T-cell (primary cell): Measurements from ENCODE around the gene SNN. TPM values are rescaled to one million over a fixed set of nuclear protein-coding genes. Genes with fewer than 3 reads are reported as not detected.

Experiments
- ATAC-seq, 4 experiments: fragments of 200-7000 bp in 3 of 4; fragments of 150-1000 bp in 1 of 4; cut with Tn5 transposase; replicated peaks in 1 of 4; 1 replicate in 3 of 4; 2 replicates in 1 of 4; pipeline ENCODE4 v1.10.0; 2021; ENCODE audit warnings: moderate library complexity in 3 of 4, mild to moderate bottlenecking in 2 of 4, moderate number of reproducible peaks in 1 of 4
- CTCF ChIA-PET, 2 donors: fragments of 300-600 bp; sonication (Branson Sonifier 250); formaldehyde crosslinking; loops; one replicate each; lab custom pipeline; 2022; ENCODE audit warnings: antibody characterized with exemption in 2 of 2; lab: Charles Lee
- POLR2A ChIA-PET, 2 donors: fragments of 300-600 bp; sonication (Branson Sonifier 250); formaldehyde crosslinking; loops; one replicate each; lab custom pipeline; 2022; ENCODE audit warnings: antibody characterized with exemption in 2 of 2; lab: Charles Lee
- DNase-seq, 35 experiments: peaks; one replicate each; pipeline versions ENCODE4 v3.0.0 to v3.0.0-alpha.2; 2013 to 2023
- H3K27ac ChIP-seq: one replicate; pipeline ENCODE4 v1.5.1; 2013; ENCODE audit warnings: low read length
- H3K27me3 ChIP-seq, 2 experiments: replicated peaks in 1 of 2; 1 replicate in 1 of 2; 2 replicates in 1 of 2; pipeline versions ENCODE4 v1.6.1 to v1.7.0; 2013; ENCODE audit warnings: low read length in 1 of 2, mixed read lengths in 1 of 2; ENCODE audit not compliant: control insufficient read depth in 2 of 2, insufficient read depth in 2 of 2; ENCODE audit errors: extremely low read depth in 1 of 2
- H3K36me3 ChIP-seq, 2 donors: 1 replicate in 1 of 2; 2 replicates in 1 of 2; pipeline versions ENCODE4 v1.6.1 to v1.7.0; 2013; ENCODE audit warnings: low read length in 1 of 2; ENCODE audit not compliant: control insufficient read depth in 2 of 2, insufficient read depth in 1 of 2; ENCODE audit errors: extremely low read depth in 1 of 2
- H3K4me1 ChIP-seq, 2 experiments: 1 replicate in 1 of 2; 2 replicates in 1 of 2; pipeline versions ENCODE4 v1.6.1 to v1.7.0; 2013; ENCODE audit warnings: low read length in 2 of 2, mixed read lengths in 1 of 2; ENCODE audit not compliant: insufficient read depth in 2 of 2, control insufficient read depth in 1 of 2; ENCODE audit errors: extremely low read depth in 1 of 2
- H3K4me3 ChIP-seq, 2 donors: 1 replicate in 1 of 2; 2 replicates in 1 of 2; pipeline versions ENCODE4 v1.5.1 to v1.7.0; 2013; ENCODE audit warnings: mild to moderate bottlenecking in 2 of 2, low read length in 1 of 2, moderate library complexity in 1 of 2; ENCODE audit not compliant: control insufficient read depth in 1 of 2; ENCODE audit errors: extremely low read depth in 1 of 2
- H3K9me3 ChIP-seq: 2 replicates; pipeline ENCODE4 v1.7.0; 2013
- H3K27ac Mint-ChIP-seq, 2 donors: one replicate each; pipeline ENCODE4 v1.8.0; 2020 to 2021; ENCODE audit warnings: mild to moderate bottlenecking in 2 of 2, mixed read lengths in 2 of 2
- H3K27me3 Mint-ChIP-seq, 2 donors: one replicate each; pipeline ENCODE4 v1.8.0; 2021 to 2022; ENCODE audit warnings: mixed read lengths in 2 of 2
- H3K36me3 Mint-ChIP-seq: one replicate; pipeline ENCODE4 v1.8.0; 2021; ENCODE audit warnings: mixed read lengths
- H3K4me1 Mint-ChIP-seq, 3 donors: one replicate each; pipeline ENCODE4 v1.8.0; 2020 to 2022; ENCODE audit warnings: mixed read lengths in 3 of 3, mild to moderate bottlenecking in 1 of 3
- H3K4me3 Mint-ChIP-seq, 3 donors: one replicate each; pipeline ENCODE4 v1.8.0; 2020 to 2022; ENCODE audit warnings: mild to moderate bottlenecking in 3 of 3, mixed read lengths in 3 of 3, moderate library complexity in 3 of 3
- H3K9me3 Mint-ChIP-seq, 3 donors: one replicate each; pipeline ENCODE4 v1.8.0; 2020 to 2022; ENCODE audit warnings: mixed read lengths in 3 of 3
- WGBS: methylation state at CpG from one replicate; pipeline ENCODE4 v1.1.5; 2013; ENCODE audit warnings: missing lambda C conversion rate; ENCODE audit not compliant: insufficient coverage; 5-methylcytosine and 5-hydroxymethylcytosine counted together
- total RNA-seq, 35 experiments: library from RNA in 6 of 35; stranded (reverse) in 6 of 35; fragments of 120-200 nt in 1 of 35; gene quantifications; one replicate each; pipeline versions ENCODE4 v1.2.1 to v1.2.4 and lab custom pipeline; 2013 to 2026

Gene SNN
- total RNA-seq, 5 donors from 2014 or later (not counting 1 experiment from before 2014, with no cell fraction given) = 17.4 to 56.2 (median 22.7) TPM

GRCh38 chr16:11629071-11630030, 38.9 kb upstream of the SNN start:
- DNase-seq (peak in 1 of 35 experiments; percentile 33), ATAC-seq (peak; percentile 7 to 77 (median 22))
- Mint-ChIP-seq H3K4me1 (peaks cover 50 to 55% (median 50%) of the 10 kb centered on the region in 3 donors), H3K27me3 (no peaks in the 10 kb centered on the region), H3K36me3 (no peaks in the 10 kb centered on the region), H3K27ac (peak overlapping the region; percentile 27 to 81), H3K9me3 (no peaks in the 10 kb centered on the region), H3K4me3 (peak overlapping the region in 1 of 3 donors; percentile 47)
- Histone ChIP-seq H3K27me3 (peaks cover 0 to 2% of the 10 kb centered on the region in 2 experiments), H3K9me3 (no peaks in the 10 kb centered on the region), H3K27ac (peak overlapping the region; percentile 12), H3K4me3 (no peak overlapping the region), H3K36me3 (no peaks in the 10 kb centered on the region), H3K4me1 (peaks cover 16 to 40% of the 10 kb centered on the region in 2 experiments)
- CTCF ChIA-PET = no interaction called here
- POLR2A ChIA-PET = interaction anchor here (0.6 kb wide), 3 partner anchors 100 to 169 kb away, joined by 3 to 6 read pairs (median 4); no protein-coding TSS in a partner anchor
- WGBS = 70% methylated on average over 20 of the region's 23 CpGs

GRCh38 chr16:11630046-11630767, 38.0 kb upstream of the SNN start:
- H3K36me3 ChIP-seq = no peaks in the 10 kb centered on the region
- CTCF ChIA-PET = no interaction called here
- peak overlapping the region in 1 of 3 donors; percentile 47 for H3K4me3 Mint-ChIP-seq
- peak overlapping the region in 1 of 2 donors; percentile 55 for H3K27ac Mint-ChIP-seq
- no peaks in the 10 kb centered on the region for H3K27me3 Mint-ChIP-seq
- no peak overlapping the region for H3K4me3 ChIP-seq
- peaks cover 43 to 48% (median 44%) of the 10 kb centered on the region in 3 donors for H3K4me1 Mint-ChIP-seq
- no peaks in the 10 kb centered on the region for H3K36me3 Mint-ChIP-seq
- POLR2A ChIA-PET = interaction anchor here (0.5 to 0.6 kb wide), 5 partner anchors 75 to 168 kb away, joined by 3 to 6 read pairs (median 4); no protein-coding TSS in a partner anchor
- no peak for DNase-seq
- no peak overlapping the region for H3K27ac ChIP-seq
- no peaks in the 10 kb centered on the region for H3K9me3 Mint-ChIP-seq
- 73% methylated on average over 8 of the region's 12 CpGs for WGBS
- peaks cover 14 to 31% of the 10 kb centered on the region in 2 experiments for H3K4me1 ChIP-seq
- H3K9me3 ChIP-seq = no peaks in the 10 kb centered on the region
- peaks cover 0 to 2% of the 10 kb centered on the region in 2 experiments for H3K27me3 ChIP-seq
- ATAC-seq = peak in 1 of 4 experiments; percentile 29

- 88% methylated on average over 6 of the region's 6 CpGs for WGBS
- ATAC-seq = no peak
- Histone ChIP-seq H3K27ac (no peak overlapping the region), H3K4me1 (peaks cover 14 to 26% of the 10 kb centered on the region in 2 experiments), H3K27me3 (peaks cover 0 to 2% of the 10 kb centered on the region in 2 experiments), H3K9me3 (no peaks in the 10 kb centered on the region), H3K36me3 (no peaks in the 10 kb centered on the region), H3K4me3 (no peak overlapping the region)
- Mint-ChIP-seq H3K27ac (peak overlapping the region in 1 of 2 donors; percentile 55), H3K36me3 (no peaks in the 10 kb centered on the region), H3K4me3 (peak overlapping the region in 1 of 3 donors; percentile 34), H3K27me3 (no peaks in the 10 kb centered on the region), H3K4me1 (peaks cover 38 to 43% (median 39%) of the 10 kb centered on the region in 3 donors), H3K9me3 (no peaks in the 10 kb centered on the region)
- POLR2A ChIA-PET = interaction anchor here (0.5 to 0.6 kb wide), 2 partner anchors 76 to 136 kb away, joined by 4 to 6 read pairs; no protein-coding TSS in a partner anchor
- CTCF ChIA-PET = interaction anchor here in 1 of 2 donors (0.6 kb wide), 1 partner anchor 223 kb away, joined by 13 read pairs; no protein-coding TSS in a partner anchor
- DNase-seq = no peak
These were observed 37.5 kb upstream of the SNN start for GRCh38 chr16:11630768-11631056.

- Mint-ChIP-seq H3K4me3 (no peak overlapping the region), H3K4me1 (peaks cover 33 to 45% (median 39%) of the 10 kb centered on the region in 3 donors), H3K9me3 (no peaks in the 10 kb centered on the region), H3K27me3 (no peaks in the 10 kb centered on the region), H3K36me3 (no peaks in the 10 kb centered on the region), H3K27ac (peak overlapping the region in 1 of 2 donors; percentile 55)
- Histone ChIP-seq H3K4me1 (peaks cover 14 to 25% of the 10 kb centered on the region in 2 experiments), H3K9me3 (no peaks in the 10 kb centered on the region), H3K27ac (no peak overlapping the region), H3K36me3 (no peaks in the 10 kb centered on the region), H3K4me3 (no peak overlapping the region), H3K27me3 (peaks cover 0 to 2% of the 10 kb centered on the region in 2 experiments)
- DNase-seq (no peak), ATAC-seq (no peak)
- ChIA-PET POLR2A (no interaction called here), CTCF (interaction anchor here (0.6 to 1.0 kb wide), 3 partner anchors 41 to 224 kb away, joined by 3 to 13 read pairs (median 5); no protein-coding TSS in a partner anchor)
- WGBS = 92% methylated on average over 2 of the region's 7 CpGs
These were observed 37.0 kb upstream of the SNN start for GRCh38 chr16:11631214-11631613.

GRCh38 chr16:11632455-11632939, 35.8 kb upstream of the SNN start:
- Histone ChIP-seq H3K27me3 (peaks cover 0 to 2% of the 10 kb centered on the region in 2 experiments), H3K4me3 (no peak overlapping the region), H3K27ac (no peak overlapping the region), H3K9me3 (no peaks in the 10 kb centered on the region), H3K4me1 (peaks cover 14 to 25% of the 10 kb centered on the region in 2 experiments), H3K36me3 (no peaks in the 10 kb centered on the region)
- DNase-seq (no peak), ATAC-seq (no peak)
- Mint-ChIP-seq H3K4me3 (no peak overlapping the region), H3K4me1 (peaks cover 33 to 51% (median 39%) of the 10 kb centered on the region in 3 donors), H3K9me3 (no peaks in the 10 kb centered on the region), H3K36me3 (no peaks in the 10 kb centered on the region), H3K27ac (no peak overlapping the region), H3K27me3 (no peaks in the 10 kb centered on the region)
- CTCF ChIA-PET = no interaction called here
- POLR2A ChIA-PET = no interaction called here
- WGBS = 88% methylated on average over 15 of the region's 15 CpGs

- no peak for DNase-seq
- Histone ChIP-seq H3K4me3 (no peak overlapping the region), H3K4me1 (peaks cover 14 to 25% of the 10 kb centered on the region in 2 experiments), H3K27me3 (peaks cover 0 to 2% of the 10 kb centered on the region in 2 experiments), H3K27ac (no peak overlapping the region), H3K36me3 (no peaks in the 10 kb centered on the region), H3K9me3 (no peaks in the 10 kb centered on the region)
- no peak overlapping the region for H3K4me3 Mint-ChIP-seq
- no peaks in the 10 kb centered on the region for H3K36me3 Mint-ChIP-seq
- H3K4me1 Mint-ChIP-seq = peaks cover 32 to 49% (median 37%) of the 10 kb centered on the region in 3 donors
- WGBS = 88% methylated on average over 2 of the region's 3 CpGs
- CTCF ChIA-PET = no interaction called here
- peak overlapping the region in 1 of 2 donors; percentile 48 for H3K27ac Mint-ChIP-seq
- no peaks in the 10 kb centered on the region for H3K9me3 Mint-ChIP-seq
- ATAC-seq = no peak
- POLR2A ChIA-PET = no interaction called here
- no peaks in the 10 kb centered on the region for H3K27me3 Mint-ChIP-seq
These were observed 35.1 kb upstream of the SNN start for GRCh38 chr16:11633113-11633512.
